Subcutaneous adipose tissue (tissue), 4 donors: ENCODE measurements around the gene MLLT11. TPM values are rescaled to one million over a fixed set of nuclear protein-coding genes. Genes with fewer than 3 reads are reported as not detected.

Experiments used
- CTCF ChIP-seq: fragments of 450-650 bp; IDR thresholded peaks from one replicate; pipeline ENCODE4 v1.5.1; 2016; ENCODE audit warnings: low read depth, mild to moderate bottlenecking, control low read depth, antibody characterized with exemption, moderate library complexity
- small RNA-seq: library from RNA; depleted of rRNA; stranded (forward); fragments of <200 nt; gene quantifications from one replicate; pipeline ENCODE3, GENCODE V24; 2016
- total RNA-seq, 4 donors: library from RNA; depleted of rRNA; stranded (reverse); fragments of >200 nt; gene quantifications; one replicate each; pipeline ENCODE4 v1.1.0, GENCODE V29; 2016

Gene MLLT11
- total RNA-seq, 4 donors from 2014 or later: 0.19 to 1.5 (median 0.45) TPM

- no peak for TF ChIP-seq CTCF
Observed at GRCh38 chr1:151106894-151107293, 46.7 kb downstream of the MLLT11 start.

DNA sequence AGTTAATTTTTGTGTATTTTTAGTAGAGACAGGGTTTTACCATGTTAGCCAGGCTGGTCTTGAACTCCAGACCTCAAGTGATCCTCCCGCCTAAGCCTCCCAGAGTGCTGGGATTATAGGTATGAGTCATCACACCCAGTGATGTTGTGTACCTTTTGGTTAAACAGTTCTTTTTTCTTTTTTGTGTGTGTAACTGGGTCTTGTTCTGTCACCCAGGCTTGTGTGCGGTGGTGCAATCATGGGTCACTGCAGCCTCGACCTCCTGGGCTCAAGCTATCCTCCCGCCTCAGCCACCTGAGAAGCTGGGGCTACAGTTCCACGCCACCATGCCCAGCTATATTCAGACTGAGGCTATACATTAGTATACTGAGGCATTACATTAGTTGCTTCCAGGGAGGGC lies 48.1 kb downstream of the MLLT11 start:
- no peak for TF ChIP-seq CTCF

GRCh38 chr1:151113877-151114276 lies 53.7 kb downstream of the MLLT11 start:
- TF ChIP-seq CTCF: no peak

Small RNAs within 50 kb of the gene (small RNA-seq; reads per million reads assigned to genes)
- gene RNU6-884P: not detected

Other genes with a start within 250 kb of the MLLT11 start
- 10 to 100 TPM; 59.7 to 75.5 (median 67.5) TPM for gene ARNT, start 183.8 kb upstream of the MLLT11 start, total RNA-seq
- gene CTXND2, start 173.3 kb upstream of the MLLT11 start, total RNA-seq: not detected
- 10 to 100 TPM; 32.3 to 41.4 (median 39.5) TPM for gene SETDB1, start 134.0 kb upstream of the MLLT11 start, total RNA-seq
- gene CERS2, start 85.6 kb upstream of the MLLT11 start, total RNA-seq: 100 to 1,000 TPM in 3 of 4 donors, 10 to 100 TPM in 1; 67.4 to 140 (median 112) TPM
- gene ANXA9, start 78.1 kb upstream of the MLLT11 start, total RNA-seq: 1 to 10 TPM in 1 of 4 donors, under 1 TPM in 1, not detected in 2; 0.68 to 1.3 TPM
- 10 to 100 TPM in 3 of 4 donors, 1 to 10 TPM in 1; 8.5 to 31.4 (median 30.7) TPM for gene MINDY1, start 53.5 kb upstream of the MLLT11 start, total RNA-seq
- gene PRUNE1, start 51.9 kb upstream of the MLLT11 start, total RNA-seq: 10 to 100 TPM; 16.5 to 29.5 (median 17.8) TPM
- under 1 TPM in 3 of 4 donors, not detected in 1; 0.16 to 0.88 (median 0.34) TPM for gene BNIPL, start 23.8 kb upstream of the MLLT11 start, total RNA-seq
- 1 to 10 TPM; 4.4 to 7.9 (median 5.5) TPM for gene C1orf56, start 12.6 kb upstream of the MLLT11 start, total RNA-seq
- 10 to 100 TPM; 44.5 to 55.4 (median 47.7) TPM for gene CDC42SE1, start 775 bp upstream of the MLLT11 start, total RNA-seq
- 10 to 100 TPM; 16.5 to 23.5 (median 20.6) TPM for gene GABPB2, start 10.4 kb downstream of the MLLT11 start, total RNA-seq
- gene SEMA6C, start 86.2 kb downstream of the MLLT11 start, total RNA-seq: 10 to 100 TPM in 1 of 4 donors, 1 to 10 TPM in 3; 4.0 to 19.2 (median 5.3) TPM
- 10 to 100 TPM in 2 of 4 donors, 1 to 10 TPM in 2; 5.7 to 30.9 (median 11.5) TPM for gene TNFAIP8L2, start 96.3 kb downstream of the MLLT11 start, total RNA-seq
- 10 to 100 TPM; 10.1 to 15.0 (median 10.9) TPM for gene LYSMD1, start 105.5 kb downstream of the MLLT11 start, total RNA-seq
- 10 to 100 TPM; 20.3 to 34.6 (median 25.8) TPM for gene SCNM1, start 105.7 kb downstream of the MLLT11 start, total RNA-seq
- gene TMOD4, start 115.6 kb downstream of the MLLT11 start, total RNA-seq: not detected
- gene VPS72, start 129.8 kb downstream of the MLLT11 start, total RNA-seq: 10 to 100 TPM; 21.9 to 39.2 (median 26.5) TPM
- gene PIP5K1A, start 138.2 kb downstream of the MLLT11 start, total RNA-seq: 10 to 100 TPM; 29.7 to 70.9 (median 46.6) TPM
- 100 to 1,000 TPM; 113 to 200 (median 160) TPM for gene PSMD4, start 194.3 kb downstream of the MLLT11 start, total RNA-seq
- gene ZNF687, start 221.9 kb downstream of the MLLT11 start, total RNA-seq: 10 to 100 TPM in 3 of 4 donors, 1 to 10 TPM in 1; 7.8 to 19.8 (median 17.7) TPM